Measurements from ENCODE around the gene CERT1. TPM values are rescaled to one million over a fixed set of nuclear protein-coding genes. Genes with fewer than 3 reads are reported as not detected.

Gene CERT1
- total and polyA plus RNA-seq, 4 donors, result 16.1 to 86.2 (median 46.1) TPM

- Histone ChIP-seq H3K4me3 (no peak overlapping the region), H3K9me3 (ENCODE audit: control insufficient read depth in 4 of 4, insufficient read depth in 3 of 4, low read length in 3 of 4) (no peaks in the 10 kb centered on the region), H3K36me3 (ENCODE audit: control insufficient read depth in 4 of 4, insufficient read depth in 4 of 4, low read length in 4 of 4) (peaks cover 1 to 13% (median 11%) of the 10 kb centered on the region in 4 donors), H3K27me3 (ENCODE audit: control insufficient read depth in 3 of 3, insufficient read depth in 3 of 3, low read length in 2 of 3) (no peaks in the 10 kb centered on the region), H3K9ac (ENCODE audit: insufficient read depth in 1 of 2, low read length in 2 of 2) (no peak overlapping the region), H3K27ac (ENCODE audit: low read depth in 1 of 2, low read length in 1 of 2) (no peak overlapping the region), H3K4me1 (ENCODE audit: control insufficient read depth in 5 of 5, insufficient read depth in 5 of 5, low read length in 5 of 5) (peaks cover 0 to 3% (median 0%) of the 10 kb centered on the region in 5 donors)
- 92 to 93% methylated on average over 1 of the region's 1 CpG for WGBS, 2 donors
- no peak for ATAC-seq (ENCODE audit: insufficient read depth, low FRiP score)
- TF ChIP-seq, protein P1, sequence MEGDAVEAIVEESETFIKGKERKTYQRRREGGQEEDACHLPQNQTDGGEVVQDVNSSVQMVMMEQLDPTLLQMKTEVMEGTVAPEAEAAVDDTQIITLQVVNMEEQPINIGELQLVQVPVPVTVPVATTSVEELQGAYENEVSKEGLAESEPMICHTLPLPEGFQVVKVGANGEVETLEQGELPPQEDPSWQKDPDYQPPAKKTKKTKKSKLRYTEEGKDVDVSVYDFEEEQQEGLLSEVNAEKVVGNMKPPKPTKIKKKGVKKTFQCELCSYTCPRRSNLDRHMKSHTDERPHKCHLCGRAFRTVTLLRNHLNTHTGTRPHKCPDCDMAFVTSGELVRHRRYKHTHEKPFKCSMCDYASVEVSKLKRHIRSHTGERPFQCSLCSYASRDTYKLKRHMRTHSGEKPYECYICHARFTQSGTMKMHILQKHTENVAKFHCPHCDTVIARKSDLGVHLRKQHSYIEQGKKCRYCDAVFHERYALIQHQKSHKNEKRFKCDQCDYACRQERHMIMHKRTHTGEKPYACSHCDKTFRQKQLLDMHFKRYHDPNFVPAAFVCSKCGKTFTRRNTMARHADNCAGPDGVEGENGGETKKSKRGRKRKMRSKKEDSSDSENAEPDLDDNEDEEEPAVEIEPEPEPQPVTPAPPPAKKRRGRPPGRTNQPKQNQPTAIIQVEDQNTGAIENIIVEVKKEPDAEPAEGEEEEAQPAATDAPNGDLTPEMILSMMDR (IDR thresholded peaks at IDR 0.05; ENCODE audit: control extremely low read depth, extremely low read depth), result no peak
- DNase-seq, result no peak
These were observed 46.8 kb upstream of the CERT1 start for GRCh38 chr5:75558221-75558620.

DNA sequence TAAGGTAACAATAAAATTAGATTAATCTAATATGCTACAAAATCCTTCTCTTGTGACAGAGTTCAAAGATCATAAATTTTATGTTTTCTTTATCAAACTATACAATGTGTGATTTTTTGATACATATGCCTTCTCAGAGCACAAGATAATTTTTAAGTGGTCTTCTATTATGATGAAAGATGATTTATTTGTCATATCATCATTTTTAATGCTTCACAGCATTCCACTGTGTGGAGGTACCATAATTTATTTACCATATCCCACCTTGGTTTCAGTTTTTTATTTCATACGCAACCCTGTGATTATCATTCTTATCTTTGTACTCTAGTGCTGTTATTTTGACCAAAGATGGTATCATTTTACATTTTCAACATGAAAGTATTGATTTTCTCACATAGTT is 41.9 kb upstream of the CERT1 start:
- Histone ChIP-seq H3K9ac (ENCODE audit: insufficient read depth in 1 of 2, low read length in 2 of 2) (no peak overlapping the region), H3K36me3 (ENCODE audit: control insufficient read depth in 4 of 4, insufficient read depth in 4 of 4, low read length in 4 of 4) (peaks cover 1 to 21% (median 13%) of the 10 kb centered on the region in 4 donors), H3K4me1 (ENCODE audit: control insufficient read depth in 5 of 5, insufficient read depth in 5 of 5, low read length in 5 of 5) (peaks cover 0 to 3% (median 0%) of the 10 kb centered on the region in 5 donors), H3K9me3 (ENCODE audit: control insufficient read depth in 4 of 4, insufficient read depth in 3 of 4, low read length in 3 of 4) (peaks cover 0 to 2% (median 0%) of the 10 kb centered on the region in 4 donors), H3K27me3 (ENCODE audit: control insufficient read depth in 3 of 3, insufficient read depth in 3 of 3, low read length in 2 of 3) (no peaks in the 10 kb centered on the region), H3K4me3 (no peak overlapping the region), H3K27ac (ENCODE audit: low read depth in 1 of 2, low read length in 1 of 2) (no peak overlapping the region)
- ATAC-seq (ENCODE audit: insufficient read depth, low FRiP score) (no peak), DNase-seq (no peak)
- WGBS, 2 donors, result 98 to 100% methylated on average over 1 of the region's 1 CpG
- TF ChIP-seq, protein P1 (IDR thresholded peaks at IDR 0.05; ENCODE audit: control extremely low read depth, extremely low read depth), result no peak

- Histone ChIP-seq H3K36me3 (ENCODE audit: control insufficient read depth in 4 of 4, insufficient read depth in 4 of 4, low read length in 4 of 4) (peaks cover 1 to 18% (median 11%) of the 10 kb centered on the region in 4 donors), H3K4me3 (no peak overlapping the region), H3K9me3 (ENCODE audit: control insufficient read depth in 4 of 4, insufficient read depth in 3 of 4, low read length in 3 of 4) (peaks cover 0 to 2% (median 0%) of the 10 kb centered on the region in 4 donors), H3K4me1 (ENCODE audit: control insufficient read depth in 5 of 5, insufficient read depth in 5 of 5, low read length in 5 of 5) (peaks cover 0 to 1% (median 0%) of the 10 kb centered on the region in 5 donors), H3K27ac (ENCODE audit: low read depth in 1 of 2, low read length in 1 of 2) (no peak overlapping the region), H3K9ac (ENCODE audit: insufficient read depth in 1 of 2, low read length in 2 of 2) (no peak overlapping the region), H3K27me3 (ENCODE audit: control insufficient read depth in 3 of 3, insufficient read depth in 3 of 3, low read length in 2 of 3) (no peaks in the 10 kb centered on the region)
- WGBS, 2 donors, result 93 to 99% methylated on average over 2 of the region's 2 CpGs
- DNase-seq (no peak), ATAC-seq (ENCODE audit: insufficient read depth, low FRiP score) (no peak)
- TF ChIP-seq, protein P1 (IDR thresholded peaks at IDR 0.05; ENCODE audit: control extremely low read depth, extremely low read depth), result no peak
These were observed 41.3 kb upstream of the CERT1 start for GRCh38 chr5:75552764-75553163.

GRCh38 chr5:75551471-75551870 is 40.0 kb upstream of the CERT1 start:
- TF ChIP-seq, protein P1 (IDR thresholded peaks at IDR 0.05; ENCODE audit: control extremely low read depth, extremely low read depth), result no peak
- Histone ChIP-seq H3K9ac (ENCODE audit: insufficient read depth in 1 of 2, low read length in 2 of 2) (no peak overlapping the region), H3K4me3 (no peak overlapping the region), H3K27ac (ENCODE audit: low read depth in 1 of 2, low read length in 1 of 2) (no peak overlapping the region), H3K4me1 (ENCODE audit: control insufficient read depth in 5 of 5, insufficient read depth in 5 of 5, low read length in 5 of 5) (peaks cover 0 to 3% (median 0%) of the 10 kb centered on the region in 5 donors), H3K36me3 (ENCODE audit: control insufficient read depth in 4 of 4, insufficient read depth in 4 of 4, low read length in 4 of 4) (peaks cover 0 to 18% (median 8%) of the 10 kb centered on the region in 4 donors), H3K9me3 (ENCODE audit: control insufficient read depth in 4 of 4, insufficient read depth in 3 of 4, low read length in 3 of 4) (peaks cover 0 to 2% (median 0%) of the 10 kb centered on the region in 4 donors), H3K27me3 (ENCODE audit: control insufficient read depth in 3 of 3, insufficient read depth in 3 of 3, low read length in 2 of 3) (no peaks in the 10 kb centered on the region)
- no peak for DNase-seq
- no peak for ATAC-seq (ENCODE audit: insufficient read depth, low FRiP score)
- WGBS, 2 donors, result 94 to 96% methylated on average over 3 of the region's 3 CpGs
